Measurements from ENCODE around the gene MLEC. TPM values are rescaled to one million over a fixed set of nuclear protein-coding genes. Genes with fewer than 3 reads are reported as not detected.

Gene MLEC
- total and polyA plus RNA-seq, 2 experiments from 2014 or later, result 122 to 215 TPM

GRCh38 chr12:120703311-120703942 is 16.5 kb downstream of the MLEC start:
- Histone ChIP-seq H3K27ac (peak overlapping the region; percentile 54), H3K4me1 (ENCODE audit: low read depth) (no peaks in the 10 kb centered on the region), H3K4me3 (no peak overlapping the region), H3K9me3 (ENCODE audit: low read depth) (no peaks in the 10 kb centered on the region), H3K27me3 (no peaks in the 10 kb centered on the region), H3K36me3 (peaks cover 16% of the 10 kb centered on the region)
- TF ChIP-seq CTCF (IDR thresholded peaks at IDR 0.05; ENCODE audit: low read depth, low read length), result no peak
- DNase-seq (ENCODE audit: low read depth in 1 of 2, low spot score in 1 of 2), result no peak

GRCh38 chr12:120705618-120706017 is 18.7 kb downstream of the MLEC start:
- H3K9me3 ChIP-seq (ENCODE audit: low read depth), result no peaks in the 10 kb centered on the region
- no peak for DNase-seq (ENCODE audit: low read depth in 1 of 2, low spot score in 1 of 2)
- H3K4me3 ChIP-seq, result no peak overlapping the region
- no peak for TF ChIP-seq CTCF (IDR thresholded peaks at IDR 0.05; ENCODE audit: low read depth, low read length)
- H3K27me3 ChIP-seq, result no peaks in the 10 kb centered on the region
- no peak overlapping the region for H3K27ac ChIP-seq
- H3K36me3 ChIP-seq, result peaks cover 6% of the 10 kb centered on the region
- peaks cover 6% of the 10 kb centered on the region for H3K4me1 ChIP-seq (ENCODE audit: low read depth)

- no peak overlapping the region for H3K27ac ChIP-seq
- DNase-seq (ENCODE audit: low read depth in 1 of 2, low spot score in 1 of 2), result no peak
- H3K27me3 ChIP-seq, result no peaks in the 10 kb centered on the region
- H3K4me1 ChIP-seq (ENCODE audit: low read depth), result peaks cover 7% of the 10 kb centered on the region
- no peaks in the 10 kb centered on the region for H3K9me3 ChIP-seq (ENCODE audit: low read depth)
- TF ChIP-seq CTCF (IDR thresholded peaks at IDR 0.05; ENCODE audit: low read depth, low read length), result no peak
- peaks cover 6% of the 10 kb centered on the region for H3K36me3 ChIP-seq
- no peak overlapping the region for H3K4me3 ChIP-seq
Observed at GRCh38 chr12:120706029-120706428, 19.1 kb downstream of the MLEC start.

- no peak overlapping the region for H3K4me3 ChIP-seq
- H3K9me3 ChIP-seq (ENCODE audit: low read depth), result no peaks in the 10 kb centered on the region
- H3K27ac ChIP-seq, result no peak overlapping the region
- H3K36me3 ChIP-seq, result no peaks in the 10 kb centered on the region
- no peak for TF ChIP-seq CTCF (IDR thresholded peaks at IDR 0.05; ENCODE audit: low read depth, low read length)
- DNase-seq (ENCODE audit: low read depth in 1 of 2, low spot score in 1 of 2), result no peak
- peaks cover 16% of the 10 kb centered on the region for H3K4me1 ChIP-seq (ENCODE audit: low read depth)
- H3K27me3 ChIP-seq, result no peaks in the 10 kb centered on the region
Observed at GRCh38 chr12:120708651-120709050, 21.7 kb downstream of the MLEC start.

GRCh38 chr12:120710031-120710804 is 23.3 kb downstream of the MLEC start, which contains the start of gene UNC119B:
TSS of gene UNC119B (plus strand) at chr12:120710458. CDS start at chr12:120710475, 17 bp downstream.
- Histone ChIP-seq H3K9me3 (ENCODE audit: low read depth) (no peaks in the 10 kb centered on the region), H3K27ac (peak within 1 kb of the TSS; percentile 78), H3K4me3 (peak within 1 kb of the TSS; percentile 93), H3K36me3 (peaks cover 9% of the 10 kb centered on the region), H3K27me3 (no peaks in the 10 kb centered on the region), H3K4me1 (ENCODE audit: low read depth) (peaks cover 16% of the 10 kb centered on the region)
- TF ChIP-seq CTCF (IDR thresholded peaks at IDR 0.05; ENCODE audit: low read depth, low read length), result no peak
- DNase-seq (ENCODE audit: low read depth in 1 of 2, low spot score in 1 of 2), result peak; percentile 61 to 82
